Gastrocnemius medialis (tissue), 4 donors: ENCODE results near the gene AHDC1.

Experiments used
- CTCF ChIP-seq, 5 experiments: fragments of 450-650 bp in 3 of 5; fragments of 200-600 bp in 2 of 5; sonication (generic) in 2 of 5; IDR thresholded peaks in 4 of 5; conservative IDR thresholded peaks in 1 of 5; 1 replicate in 4 of 5; 2 replicates in 1 of 5; pipeline ENCODE4 v1.5.1; 2016 to 2019; ENCODE audit warnings: antibody characterized with exemption in 5 of 5, mild to moderate bottlenecking in 3 of 5, moderate library complexity in 3 of 5
- POLR2A ChIP-seq, 2 donors: fragments of 450-650 bp; IDR thresholded peaks; one replicate each; pipeline ENCODE4 v1.6.1; 2017; ENCODE audit warnings: antibody characterized with exemption in 2 of 2, mild to moderate bottlenecking in 2 of 2, moderate library complexity in 2 of 2

- TF ChIP-seq CTCF (IDR thresholded peaks at IDR 0.05 in 4 of 5, conservative IDR thresholded peaks at IDR 0.05 in 1 of 5), result no peak
- no peak for TF ChIP-seq POLR2A (IDR thresholded peaks at IDR 0.05)
These were observed 44.4 kb downstream of the AHDC1 start for GRCh38 chr1:27559466-27560030.
